ENCODE measurements around the gene METTL15.

METTL15 gene

DNA sequence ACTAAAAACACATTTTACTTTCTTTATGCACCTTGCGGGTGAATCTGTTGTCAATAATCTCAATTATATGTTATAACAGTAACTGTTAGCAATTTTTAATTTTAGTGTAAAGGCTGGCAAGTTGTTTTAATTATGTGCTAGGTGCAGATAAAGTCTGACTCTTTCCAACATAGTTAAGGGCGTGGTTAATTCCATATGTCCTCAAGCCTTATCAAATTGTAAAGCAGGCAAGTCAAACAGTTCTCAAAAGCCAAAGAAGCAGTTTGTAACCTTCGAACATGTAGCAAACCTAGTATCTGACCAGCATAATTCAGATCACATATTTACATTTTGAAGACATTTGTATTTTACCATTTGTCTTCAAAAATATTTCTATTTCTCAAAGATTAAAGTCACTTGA lies 29.2 kb downstream of the METTL15 start:
- H3K9me3 ChIP-seq (ENCODE audit: control insufficient read depth, low read length), result peaks cover 5% of the 10 kb centered on the region
- no peaks in the 10 kb centered on the region for H3K36me3 ChIP-seq (ENCODE audit: control insufficient read depth, insufficient read depth, low read length)
- no peak for DNase-seq
- no peak overlapping the region for H3K27ac ChIP-seq (ENCODE audit: insufficient read depth, low read length, poor library complexity, severe bottlenecking)
- H3K4me1 ChIP-seq (ENCODE audit: control insufficient read depth, insufficient read depth, low read length, poor library complexity, severe bottlenecking), result no peaks in the 10 kb centered on the region
- H3K27me3 ChIP-seq (replicated peaks; ENCODE audit: control insufficient read depth, insufficient read depth, low read length, poor library complexity, severe bottlenecking), result no peaks in the 10 kb centered on the region
- no peak overlapping the region for H3K4me3 ChIP-seq (ENCODE audit: insufficient read depth, low read depth, low read length, poor library complexity, severe bottlenecking)

DNA sequence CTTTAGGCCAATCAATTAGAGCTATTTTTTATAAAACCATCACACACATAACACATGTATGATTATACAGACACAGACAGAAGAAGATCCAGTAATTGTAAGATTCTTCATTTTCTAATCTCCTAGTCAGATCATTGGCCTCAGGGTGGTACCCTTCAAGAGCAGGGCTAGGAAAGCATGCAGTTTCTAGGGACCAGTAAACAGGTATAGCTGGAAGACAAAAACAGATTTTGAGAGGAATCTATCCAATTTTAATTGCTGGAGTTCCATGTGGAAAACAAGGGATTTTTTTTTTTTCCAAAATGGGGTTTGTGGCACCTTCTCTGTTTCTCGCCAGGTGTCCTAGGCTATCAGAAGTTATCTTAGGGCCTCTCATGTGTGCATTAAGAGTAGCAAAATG lies 29.6 kb downstream of the METTL15 start:
- no peaks in the 10 kb centered on the region for H3K27me3 ChIP-seq (replicated peaks; ENCODE audit: control insufficient read depth, insufficient read depth, low read length, poor library complexity, severe bottlenecking)
- H3K36me3 ChIP-seq (ENCODE audit: control insufficient read depth, insufficient read depth, low read length), result no peaks in the 10 kb centered on the region
- DNase-seq, result no peak
- H3K9me3 ChIP-seq (ENCODE audit: control insufficient read depth, low read length), result peaks cover 5% of the 10 kb centered on the region
- no peak overlapping the region for H3K27ac ChIP-seq (ENCODE audit: insufficient read depth, low read length, poor library complexity, severe bottlenecking)
- no peak overlapping the region for H3K4me3 ChIP-seq (ENCODE audit: insufficient read depth, low read depth, low read length, poor library complexity, severe bottlenecking)
- H3K4me1 ChIP-seq (ENCODE audit: control insufficient read depth, insufficient read depth, low read length, poor library complexity, severe bottlenecking), result no peaks in the 10 kb centered on the region

DNA sequence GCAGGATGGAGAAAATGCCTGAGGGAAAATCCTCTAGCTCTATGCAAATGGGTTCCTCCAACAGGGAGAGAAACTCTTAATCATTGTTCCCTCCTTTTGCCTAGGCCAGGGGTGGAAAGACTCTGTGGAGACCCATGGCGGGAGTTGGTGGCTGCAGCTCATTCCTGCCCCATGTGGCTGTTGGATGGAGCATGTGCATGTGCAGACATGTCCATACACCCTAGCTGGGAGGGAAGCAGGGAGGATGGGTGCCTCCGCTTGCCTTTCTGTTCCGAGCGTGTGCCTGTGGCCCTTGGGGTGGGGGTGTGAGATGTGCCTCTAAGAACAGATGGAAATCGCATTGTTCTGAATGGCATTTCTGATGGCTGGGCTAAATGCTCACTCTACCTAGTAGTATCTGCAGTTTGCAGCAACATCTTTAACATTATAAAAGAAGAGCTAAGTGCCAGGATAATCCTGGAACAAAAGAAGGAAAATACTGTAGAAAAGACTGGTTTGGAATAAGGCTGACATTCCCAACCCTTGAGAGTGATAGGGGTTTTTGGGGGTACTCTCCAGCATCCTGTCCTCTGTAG lies 31.7 kb downstream of the METTL15 start:
- H3K4me3 ChIP-seq (ENCODE audit: insufficient read depth, low read depth, low read length, poor library complexity, severe bottlenecking), result no peak overlapping the region
- H3K27ac ChIP-seq (ENCODE audit: insufficient read depth, low read length, poor library complexity, severe bottlenecking), result no peak overlapping the region
- no peaks in the 10 kb centered on the region for H3K36me3 ChIP-seq (ENCODE audit: control insufficient read depth, insufficient read depth, low read length)
- no peaks in the 10 kb centered on the region for H3K4me1 ChIP-seq (ENCODE audit: control insufficient read depth, insufficient read depth, low read length, poor library complexity, severe bottlenecking)
- DNase-seq, result no peak
- H3K27me3 ChIP-seq (replicated peaks; ENCODE audit: control insufficient read depth, insufficient read depth, low read length, poor library complexity, severe bottlenecking), result no peaks in the 10 kb centered on the region
- H3K9me3 ChIP-seq (ENCODE audit: control insufficient read depth, low read length), result peaks cover 5% of the 10 kb centered on the region

DNA sequence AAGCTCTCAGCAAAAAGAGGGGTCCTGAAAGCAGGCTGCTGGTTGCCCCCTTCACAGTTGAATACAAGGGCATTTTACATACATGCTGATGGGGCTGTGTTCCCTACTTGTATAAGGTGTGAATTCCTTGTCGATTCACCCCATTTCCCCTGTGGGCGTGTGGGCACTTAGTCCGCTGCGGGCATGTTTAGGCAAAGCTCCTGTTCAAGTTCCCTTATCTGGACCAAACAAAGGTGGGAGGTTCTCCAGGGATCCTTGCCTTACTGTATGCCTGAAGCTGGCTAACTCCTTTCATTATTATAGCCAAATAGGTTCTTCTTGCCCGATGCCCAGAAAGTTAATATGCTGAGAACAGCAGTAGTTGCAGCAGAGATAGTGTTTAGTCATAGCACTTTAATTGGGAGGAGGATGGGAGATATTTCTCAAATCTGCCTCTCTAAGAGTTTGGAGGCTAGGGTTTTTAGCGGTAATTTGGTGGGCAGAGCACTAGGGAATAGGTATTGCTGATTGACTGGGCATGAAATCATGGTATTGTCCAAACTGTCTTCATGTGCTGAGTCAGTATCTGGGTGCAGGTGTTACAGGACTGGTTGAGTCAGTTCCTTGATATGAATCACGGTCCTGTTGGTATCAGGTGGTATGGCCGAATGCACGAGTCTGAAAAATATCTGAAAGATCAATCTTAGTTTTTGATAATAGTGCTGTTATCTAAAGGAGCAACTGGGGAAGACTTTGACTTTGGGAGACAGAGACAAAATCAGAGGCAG lies 32.7 kb downstream of the METTL15 start:
- peaks cover 5% of the 10 kb centered on the region for H3K9me3 ChIP-seq (ENCODE audit: control insufficient read depth, low read length)
- no peaks in the 10 kb centered on the region for H3K27me3 ChIP-seq (replicated peaks; ENCODE audit: control insufficient read depth, insufficient read depth, low read length, poor library complexity, severe bottlenecking)
- no peak overlapping the region for H3K27ac ChIP-seq (ENCODE audit: insufficient read depth, low read length, poor library complexity, severe bottlenecking)
- no peaks in the 10 kb centered on the region for H3K36me3 ChIP-seq (ENCODE audit: control insufficient read depth, insufficient read depth, low read length)
- no peak overlapping the region for H3K4me3 ChIP-seq (ENCODE audit: insufficient read depth, low read depth, low read length, poor library complexity, severe bottlenecking)
- DNase-seq, result no peak
- H3K4me1 ChIP-seq (ENCODE audit: control insufficient read depth, insufficient read depth, low read length, poor library complexity, severe bottlenecking), result no peaks in the 10 kb centered on the region

DNA sequence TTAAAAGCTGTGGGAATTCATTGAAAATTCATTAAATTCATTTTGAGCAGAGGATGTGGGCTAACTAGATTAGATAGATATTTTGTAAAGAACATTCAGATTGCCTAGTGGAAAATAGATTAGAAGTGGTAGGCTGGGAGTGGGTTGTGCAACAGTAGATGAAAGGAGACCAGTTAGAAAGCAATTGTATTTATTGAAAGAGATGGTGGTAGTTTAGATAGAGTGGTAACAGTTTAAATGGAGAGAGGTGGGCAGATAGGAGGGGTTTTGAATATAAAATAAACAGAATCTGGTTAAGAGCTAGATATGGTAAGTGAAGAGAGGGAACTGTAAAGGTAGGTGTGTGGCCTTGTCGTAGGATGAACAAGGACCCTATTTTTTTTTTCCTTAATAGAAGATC lies 34.5 kb downstream of the METTL15 start:
- Histone ChIP-seq H3K27me3 (replicated peaks; ENCODE audit: control insufficient read depth, insufficient read depth, low read length, poor library complexity, severe bottlenecking) (no peaks in the 10 kb centered on the region), H3K4me3 (ENCODE audit: insufficient read depth, low read depth, low read length, poor library complexity, severe bottlenecking) (no peak overlapping the region), H3K9me3 (ENCODE audit: control insufficient read depth, low read length) (peaks cover 5% of the 10 kb centered on the region), H3K27ac (ENCODE audit: insufficient read depth, low read length, poor library complexity, severe bottlenecking) (no peak overlapping the region), H3K36me3 (ENCODE audit: control insufficient read depth, insufficient read depth, low read length) (no peaks in the 10 kb centered on the region), H3K4me1 (ENCODE audit: control insufficient read depth, insufficient read depth, low read length, poor library complexity, severe bottlenecking) (no peaks in the 10 kb centered on the region)
- DNase-seq, result no peak

DNA sequence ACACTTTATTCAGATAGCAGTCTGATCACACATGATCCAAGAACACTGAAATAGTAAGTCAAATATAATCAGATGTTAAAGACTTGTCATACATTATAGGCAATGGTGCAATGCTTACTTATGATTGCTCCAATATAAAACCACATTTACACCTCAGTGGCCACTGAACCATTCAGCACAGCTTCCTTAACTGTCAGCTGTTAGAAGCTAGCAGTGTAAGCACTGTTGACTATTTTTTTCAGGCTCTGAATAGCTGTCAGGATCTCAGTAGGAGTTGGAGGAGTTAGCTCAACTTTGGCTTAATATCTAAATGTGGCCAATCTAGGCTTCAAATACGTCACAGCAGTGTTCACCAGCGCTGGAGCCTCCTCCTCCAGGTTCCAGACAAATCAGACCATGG lies 36.6 kb downstream of the METTL15 start:
- Histone ChIP-seq H3K36me3 (ENCODE audit: control insufficient read depth, insufficient read depth, low read length) (no peaks in the 10 kb centered on the region), H3K9me3 (ENCODE audit: control insufficient read depth, low read length) (peaks cover 5% of the 10 kb centered on the region), H3K27me3 (replicated peaks; ENCODE audit: control insufficient read depth, insufficient read depth, low read length, poor library complexity, severe bottlenecking) (no peaks in the 10 kb centered on the region), H3K27ac (ENCODE audit: insufficient read depth, low read length, poor library complexity, severe bottlenecking) (no peak overlapping the region), H3K4me3 (ENCODE audit: insufficient read depth, low read depth, low read length, poor library complexity, severe bottlenecking) (no peak overlapping the region), H3K4me1 (ENCODE audit: control insufficient read depth, insufficient read depth, low read length, poor library complexity, severe bottlenecking) (no peaks in the 10 kb centered on the region)
- DNase-seq, result no peak

DNA sequence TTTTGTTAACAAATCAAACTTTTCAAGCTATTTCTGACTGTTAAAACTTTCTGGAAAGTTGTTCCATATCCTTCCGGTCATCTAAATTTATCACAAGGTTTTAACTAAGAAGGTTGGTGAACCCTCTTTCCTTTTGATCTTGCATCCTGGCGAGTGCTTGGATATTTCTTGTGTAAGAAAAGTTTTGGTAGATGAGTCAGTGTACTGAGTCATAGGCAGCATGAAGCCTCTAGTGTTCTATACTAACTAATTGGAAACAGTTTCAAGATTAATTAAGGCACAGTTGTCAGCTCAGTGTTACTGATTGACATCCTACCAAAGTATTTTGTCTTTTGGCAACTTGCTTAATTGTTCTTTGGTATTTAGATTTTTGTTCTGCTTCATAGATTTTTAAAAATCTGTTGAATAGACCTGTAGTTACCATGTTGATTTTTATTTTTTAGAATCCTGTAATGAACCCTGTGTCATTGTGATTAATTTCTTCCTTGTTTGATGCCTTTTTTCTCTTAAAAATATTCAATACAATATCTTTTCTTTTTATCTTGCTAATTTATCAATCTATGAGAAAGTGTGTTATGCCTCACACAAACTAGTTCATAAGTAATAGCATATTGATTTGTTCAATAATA lies 38.0 kb downstream of the METTL15 start:
- no peak overlapping the region for H3K27ac ChIP-seq (ENCODE audit: insufficient read depth, low read length, poor library complexity, severe bottlenecking)
- no peaks in the 10 kb centered on the region for H3K27me3 ChIP-seq (replicated peaks; ENCODE audit: control insufficient read depth, insufficient read depth, low read length, poor library complexity, severe bottlenecking)
- H3K36me3 ChIP-seq (ENCODE audit: control insufficient read depth, insufficient read depth, low read length), result no peaks in the 10 kb centered on the region
- no peak overlapping the region for H3K4me3 ChIP-seq (ENCODE audit: insufficient read depth, low read depth, low read length, poor library complexity, severe bottlenecking)
- H3K4me1 ChIP-seq (ENCODE audit: control insufficient read depth, insufficient read depth, low read length, poor library complexity, severe bottlenecking), result no peaks in the 10 kb centered on the region
- H3K9me3 ChIP-seq (ENCODE audit: control insufficient read depth, low read length), result no peaks in the 10 kb centered on the region
- DNase-seq, result no peak

DNA sequence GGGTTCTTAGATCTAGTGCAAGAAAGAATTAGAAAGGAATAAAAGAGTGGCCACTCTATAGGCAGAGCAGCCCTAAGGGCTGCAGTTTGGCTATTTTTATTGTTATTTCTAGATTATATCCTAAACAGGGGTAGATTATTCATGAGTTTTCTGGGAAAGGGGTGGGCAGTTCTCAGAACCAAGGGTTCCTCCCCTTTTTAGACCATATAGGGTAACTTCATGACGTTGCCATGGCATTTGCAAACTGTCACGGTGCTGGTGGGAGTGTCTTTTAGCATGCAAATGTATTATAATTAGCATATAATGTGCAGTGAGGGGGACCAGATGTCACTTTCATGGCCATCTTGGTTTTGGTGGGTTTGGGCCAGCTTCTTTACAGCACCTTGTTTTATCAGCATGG lies 44.6 kb downstream of the METTL15 start:
- H3K4me3 ChIP-seq (ENCODE audit: insufficient read depth, low read depth, low read length, poor library complexity, severe bottlenecking), result no peak overlapping the region
- no peaks in the 10 kb centered on the region for H3K36me3 ChIP-seq (ENCODE audit: control insufficient read depth, insufficient read depth, low read length)
- no peaks in the 10 kb centered on the region for H3K4me1 ChIP-seq (ENCODE audit: control insufficient read depth, insufficient read depth, low read length, poor library complexity, severe bottlenecking)
- DNase-seq, result no peak
- no peaks in the 10 kb centered on the region for H3K9me3 ChIP-seq (ENCODE audit: control insufficient read depth, low read length)
- no peaks in the 10 kb centered on the region for H3K27me3 ChIP-seq (replicated peaks; ENCODE audit: control insufficient read depth, insufficient read depth, low read length, poor library complexity, severe bottlenecking)
- no peak overlapping the region for H3K27ac ChIP-seq (ENCODE audit: insufficient read depth, low read length, poor library complexity, severe bottlenecking)

DNA sequence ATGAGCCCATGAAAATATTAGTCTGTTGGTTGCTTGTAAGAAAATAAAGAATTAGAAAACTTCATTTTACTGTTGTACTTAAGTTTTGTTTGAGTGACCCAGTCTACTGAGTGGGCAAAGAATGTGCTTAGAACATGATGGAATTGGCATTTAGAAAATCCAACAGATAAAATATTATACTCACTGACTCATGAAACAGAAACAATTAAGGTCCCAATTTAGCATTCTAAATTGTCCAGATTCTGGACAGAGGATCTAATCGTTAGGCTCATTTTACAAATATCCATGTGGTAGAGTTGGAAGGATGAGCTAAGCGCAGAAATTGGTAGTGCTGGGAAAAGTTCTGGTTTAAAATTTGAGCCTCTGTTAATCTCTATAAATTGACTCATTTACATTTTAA lies 45.4 kb downstream of the METTL15 start:
- H3K9me3 ChIP-seq (ENCODE audit: control insufficient read depth, low read length), result no peaks in the 10 kb centered on the region
- no peak overlapping the region for H3K4me3 ChIP-seq (ENCODE audit: insufficient read depth, low read depth, low read length, poor library complexity, severe bottlenecking)
- no peak for DNase-seq
- H3K27me3 ChIP-seq (replicated peaks; ENCODE audit: control insufficient read depth, insufficient read depth, low read length, poor library complexity, severe bottlenecking), result no peaks in the 10 kb centered on the region
- no peaks in the 10 kb centered on the region for H3K4me1 ChIP-seq (ENCODE audit: control insufficient read depth, insufficient read depth, low read length, poor library complexity, severe bottlenecking)
- H3K36me3 ChIP-seq (ENCODE audit: control insufficient read depth, insufficient read depth, low read length), result peaks cover 3% of the 10 kb centered on the region
- no peak overlapping the region for H3K27ac ChIP-seq (ENCODE audit: insufficient read depth, low read length, poor library complexity, severe bottlenecking)

DNA sequence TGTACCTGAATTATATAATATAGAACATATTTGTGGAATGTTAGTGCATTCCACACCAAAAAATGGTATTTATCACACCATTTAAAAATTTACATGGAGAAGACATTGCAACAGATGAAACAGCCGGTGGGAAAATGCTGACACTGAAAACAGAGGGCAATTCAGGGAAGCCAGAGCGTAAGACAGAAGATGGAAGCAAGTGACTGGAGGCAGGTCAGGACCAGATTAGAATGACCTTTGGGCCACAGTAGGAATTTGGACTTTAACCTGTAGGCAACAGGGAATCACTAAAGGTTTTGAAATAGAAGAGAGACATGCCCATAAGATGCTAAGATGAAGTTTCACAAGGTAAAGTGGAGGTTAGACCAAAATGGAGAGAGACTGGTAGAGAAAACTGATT lies 60.5 kb downstream of the METTL15 start:
- no peak for DNase-seq
- no peaks in the 10 kb centered on the region for H3K36me3 ChIP-seq (ENCODE audit: control insufficient read depth, insufficient read depth, low read length)
- H3K9me3 ChIP-seq (ENCODE audit: control insufficient read depth, low read length), result no peaks in the 10 kb centered on the region

More for the DNA sequence above, 60.5 kb downstream of the METTL15 start:
- Histone ChIP-seq H3K4me1 (ENCODE audit: control insufficient read depth, insufficient read depth, low read length, poor library complexity, severe bottlenecking) (no peaks in the 10 kb centered on the region), H3K27me3 (replicated peaks; ENCODE audit: control insufficient read depth, insufficient read depth, low read length, poor library complexity, severe bottlenecking) (no peaks in the 10 kb centered on the region), H3K4me3 (ENCODE audit: insufficient read depth, low read depth, low read length, poor library complexity, severe bottlenecking) (no peak overlapping the region), H3K27ac (ENCODE audit: insufficient read depth, low read length, poor library complexity, severe bottlenecking) (no peak overlapping the region)
